Gastrocnemius medialis (tissue), 4 donors: ENCODE results near the gene LEUTX. TPM values are rescaled to one million over a fixed set of nuclear protein-coding genes. Genes with fewer than 3 reads are reported as not detected.

ENCODE experiments used
- ATAC-seq, 2 donors: fragments of 150-250 bp; one replicate each; pipeline ENCODE4 v1.9.1; 2016
- DNase-seq, 2 donors: peaks; one replicate each; pipeline ENCODE4 v3.0.0-alpha.2; 2019
- H3K27ac ChIP-seq, 4 donors: fragments of 200-600 bp; sonication (generic); 1 replicate in 1 of 4; 2 replicates in 3 of 4; pipeline ENCODE4 v1.5.1; 2016 to 2018; ENCODE audit warnings: mild to moderate bottlenecking in 2 of 4, moderate library complexity in 1 of 4
- H3K27me3 ChIP-seq, 3 donors: fragments of 200-600 bp; sonication (generic) in 2 of 3; 1 replicate in 1 of 3; 2 replicates in 2 of 3; pipeline versions ENCODE4 v1.5.1 to v1.6.0; 2016 to 2019; ENCODE audit warnings: mild to moderate bottlenecking in 1 of 3, moderate library complexity in 1 of 3
- H3K36me3 ChIP-seq, 2 donors: fragments of 200-600 bp; sonication (generic) in 1 of 2; one replicate each; pipeline ENCODE4 v1.5.1; 2017 to 2018
- H3K4me1 ChIP-seq, 2 donors: fragments of 200-600 bp; sonication (generic) in 1 of 2; one replicate each; pipeline ENCODE4 v1.5.1; 2016 to 2017; ENCODE audit warnings: mild to moderate bottlenecking in 2 of 2
- H3K4me3 ChIP-seq, 4 donors: fragments of 200-600 bp; sonication (generic) in 3 of 4; 1 replicate in 1 of 4; 2 replicates in 3 of 4; pipeline ENCODE4 v1.5.1; 2016 to 2019; ENCODE audit warnings: mild to moderate bottlenecking in 2 of 4
- H3K9me3 ChIP-seq, 3 donors: fragments of 200-600 bp; sonication (generic) in 2 of 3; 1 replicate in 1 of 3; 2 replicates in 2 of 3; pipeline ENCODE4 v1.5.1; 2016 to 2019
- POLR2A ChIP-seq, 2 donors: fragments of 450-650 bp; IDR thresholded peaks; one replicate each; pipeline ENCODE4 v1.6.1; 2017; ENCODE audit warnings: antibody characterized with exemption in 2 of 2, mild to moderate bottlenecking in 2 of 2, moderate library complexity in 2 of 2
- in situ Hi-C, 4 donors: fragments of 200-750 bp; cut with MboI; loops; one replicate each; pipeline versions ENCODE4 v1.15.0 to v1.8.0; 2017; ENCODE audit warnings: low sequenced_read_pairs in 4 of 4
- intact Hi-C: fragments of 100-400 bp; cut with DNase I; formaldehyde crosslinking; loops from one replicate; pipeline ENCODE4 v1.15.1; 2023; ENCODE audit warnings: low total_unique reads
- total RNA-seq, 4 donors: library from RNA; depleted of rRNA; stranded (reverse); fragments of >200 nt; gene quantifications; one replicate each; pipeline versions ENCODE4 v1.1.0 to v1.2.3, GENCODE V29; 2016
- TF ChIP-seq, protein P1 (sequence below), 5 experiments: fragments of 450-650 bp in 3 of 5; fragments of 200-600 bp in 2 of 5; sonication (generic) in 2 of 5; IDR thresholded peaks in 4 of 5; conservative IDR thresholded peaks in 1 of 5; 1 replicate in 4 of 5; 2 replicates in 1 of 5; pipeline ENCODE4 v1.5.1; 2016 to 2019; ENCODE audit warnings: antibody characterized with exemption in 5 of 5, mild to moderate bottlenecking in 3 of 5, moderate library complexity in 3 of 5

Gene LEUTX
- total RNA-seq, 4 donors from 2014 or later, result not detected

GRCh38 chr19:39765091-39766076, 13.3 kb upstream of the LEUTX start:
- in situ Hi-C loops (no loop called here), intact Hi-C loops (loop anchor here (5.0 kb wide), 1 partner anchor 88 kb away; no protein-coding TSS in a partner anchor)
- H3K27ac ChIP-seq, result no peak overlapping the region
- H3K27me3 ChIP-seq, result no peaks in the 10 kb centered on the region
- no peak for ATAC-seq
- H3K36me3 ChIP-seq, result no peaks in the 10 kb centered on the region
- peaks cover 0 to 2% of the 10 kb centered on the region in 2 donors for H3K4me1 ChIP-seq
- no peak overlapping the region for H3K4me3 ChIP-seq
- TF ChIP-seq POLR2A (IDR thresholded peaks at IDR 0.05), result no peak
- TF ChIP-seq, protein P1, sequence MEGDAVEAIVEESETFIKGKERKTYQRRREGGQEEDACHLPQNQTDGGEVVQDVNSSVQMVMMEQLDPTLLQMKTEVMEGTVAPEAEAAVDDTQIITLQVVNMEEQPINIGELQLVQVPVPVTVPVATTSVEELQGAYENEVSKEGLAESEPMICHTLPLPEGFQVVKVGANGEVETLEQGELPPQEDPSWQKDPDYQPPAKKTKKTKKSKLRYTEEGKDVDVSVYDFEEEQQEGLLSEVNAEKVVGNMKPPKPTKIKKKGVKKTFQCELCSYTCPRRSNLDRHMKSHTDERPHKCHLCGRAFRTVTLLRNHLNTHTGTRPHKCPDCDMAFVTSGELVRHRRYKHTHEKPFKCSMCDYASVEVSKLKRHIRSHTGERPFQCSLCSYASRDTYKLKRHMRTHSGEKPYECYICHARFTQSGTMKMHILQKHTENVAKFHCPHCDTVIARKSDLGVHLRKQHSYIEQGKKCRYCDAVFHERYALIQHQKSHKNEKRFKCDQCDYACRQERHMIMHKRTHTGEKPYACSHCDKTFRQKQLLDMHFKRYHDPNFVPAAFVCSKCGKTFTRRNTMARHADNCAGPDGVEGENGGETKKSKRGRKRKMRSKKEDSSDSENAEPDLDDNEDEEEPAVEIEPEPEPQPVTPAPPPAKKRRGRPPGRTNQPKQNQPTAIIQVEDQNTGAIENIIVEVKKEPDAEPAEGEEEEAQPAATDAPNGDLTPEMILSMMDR (IDR thresholded peaks at IDR 0.05 in 4 of 5, conservative IDR thresholded peaks at IDR 0.05 in 1 of 5), result peak; percentile 34 to 70 (median 49)
- peak in 1 of 2 donors; percentile 18 for DNase-seq
- H3K9me3 ChIP-seq, result peaks cover 0 to 4% (median 0%) of the 10 kb centered on the region in 3 donors

DNA sequence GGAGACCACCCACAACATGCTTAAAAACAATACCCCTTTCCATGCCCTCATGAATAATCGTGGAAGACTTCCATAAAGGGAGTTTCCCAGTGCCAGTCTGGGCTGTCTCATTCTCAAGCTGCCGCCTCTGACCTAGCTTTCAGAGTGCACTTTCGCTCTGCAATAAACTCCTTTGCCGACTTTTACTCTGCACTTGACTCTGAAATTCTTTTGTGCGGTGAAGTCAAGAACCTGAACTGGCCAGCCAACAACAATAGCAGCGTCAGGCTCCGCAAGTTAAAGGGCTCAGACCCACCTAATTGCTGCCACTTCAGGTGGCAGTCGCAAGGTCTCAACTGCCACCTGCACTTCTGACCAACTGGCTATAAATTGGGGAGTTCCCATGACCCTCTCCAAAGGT, 10.3 kb upstream of the LEUTX start:
- TF ChIP-seq, protein P1 (IDR thresholded peaks at IDR 0.05 in 4 of 5, conservative IDR thresholded peaks at IDR 0.05 in 1 of 5), result no peak
- no peak for TF ChIP-seq POLR2A (IDR thresholded peaks at IDR 0.05)
- Histone ChIP-seq H3K9me3 (peaks cover 0 to 4% (median 0%) of the 10 kb centered on the region in 3 donors), H3K27me3 (no peaks in the 10 kb centered on the region), H3K27ac (no peak overlapping the region), H3K4me1 (peaks cover 0 to 2% of the 10 kb centered on the region in 2 donors), H3K4me3 (no peak overlapping the region), H3K36me3 (no peaks in the 10 kb centered on the region)
- in situ Hi-C loops (no loop called here), intact Hi-C loops (loop anchor here (5.0 kb wide), 1 partner anchor 91 kb away; no protein-coding TSS in a partner anchor)
- no peak for DNase-seq
- ATAC-seq, result no peak

- in situ Hi-C loops (no loop called here), intact Hi-C loops (loop anchor here (5.0 kb wide), 1 partner anchor 91 kb away; no protein-coding TSS in a partner anchor)
- no peak for TF ChIP-seq POLR2A (IDR thresholded peaks at IDR 0.05)
- TF ChIP-seq, protein P1 (IDR thresholded peaks at IDR 0.05 in 4 of 5, conservative IDR thresholded peaks at IDR 0.05 in 1 of 5), result no peak
- no peak overlapping the region for H3K27ac ChIP-seq
- H3K27me3 ChIP-seq, result no peaks in the 10 kb centered on the region
- no peak for DNase-seq
- ATAC-seq, result no peak
- H3K9me3 ChIP-seq, result peaks cover 0 to 4% (median 0%) of the 10 kb centered on the region in 3 donors
- H3K36me3 ChIP-seq, result no peaks in the 10 kb centered on the region
- peaks cover 0 to 2% of the 10 kb centered on the region in 2 donors for H3K4me1 ChIP-seq
- H3K4me3 ChIP-seq, result no peak overlapping the region
These were observed 9.9 kb upstream of the LEUTX start for GRCh38 chr19:39768786-39769185.

GRCh38 chr19:39780894-39781293, 2.2 kb downstream of the LEUTX start:
- H3K4me3 ChIP-seq, result no peak overlapping the region
- no peak overlapping the region for H3K27ac ChIP-seq
- no peak for TF ChIP-seq POLR2A (IDR thresholded peaks at IDR 0.05)
- TF ChIP-seq, protein P1 (IDR thresholded peaks at IDR 0.05 in 4 of 5, conservative IDR thresholded peaks at IDR 0.05 in 1 of 5), result no peak
- peaks cover 0 to 6% (median 0%) of the 10 kb centered on the region in 3 donors for H3K27me3 ChIP-seq
- DNase-seq (no peak), ATAC-seq (no peak)
- no peaks in the 10 kb centered on the region for H3K4me1 ChIP-seq
- no peaks in the 10 kb centered on the region for H3K36me3 ChIP-seq
- no peaks in the 10 kb centered on the region for H3K9me3 ChIP-seq
- in situ Hi-C loops, result loop anchor here in 2 of 4 donors (10.0 to 25.0 kb wide), 2 partner anchors 181 to 184 kb away; partner anchors contain the start of gene PSMC4 (in 1 of the 2)
- intact Hi-C loops, result no loop called here
